ENCODE measurements around the gene HOXC12. TPM values are rescaled to one million over a fixed set of nuclear protein-coding genes. Genes with fewer than 3 reads are reported as not detected.

The HOXC12 gene
- total RNA-seq, 1 experiment from 2014 or later, result 5.1 TPM

DNA sequence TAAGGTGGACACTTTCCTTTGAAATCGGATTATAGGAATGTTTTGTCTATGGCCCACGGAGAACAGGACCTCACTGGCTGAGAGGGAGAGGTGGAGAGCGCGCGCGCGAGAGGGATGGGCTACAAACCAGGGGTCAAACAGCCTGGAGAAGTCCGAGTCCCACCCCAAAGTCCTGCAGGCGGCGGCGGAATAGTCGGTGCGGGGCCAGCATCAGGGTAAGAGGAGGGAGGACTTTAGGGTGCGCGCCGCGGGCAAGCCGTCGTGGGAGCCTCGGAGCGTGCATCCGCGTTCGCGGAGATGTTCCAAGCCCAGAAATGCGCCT lies 50.8 kb downstream of the HOXC12 start:
- DNase-seq (ENCODE audit: low read depth, low spot score) (no peak), ATAC-seq (peak; percentile 18)
- H3K27me3 ChIP-seq (ENCODE audit: control insufficient read depth, insufficient read depth, low read length), result no peaks in the 10 kb centered on the region
- in situ Hi-C loops (cut with HindIII; ENCODE audit: low pct_unique_long_range_greater_than_20kb, low sequenced_read_pairs) (no loop called here), intact Hi-C loops (cut with micrococcal nuclease; ENCODE audit: unreplicated experiment) (no loop called here)
- peak overlapping the region; percentile 99 for H3K27ac ChIP-seq (ENCODE audit: low read length)
- TF ChIP-seq, protein P1, sequence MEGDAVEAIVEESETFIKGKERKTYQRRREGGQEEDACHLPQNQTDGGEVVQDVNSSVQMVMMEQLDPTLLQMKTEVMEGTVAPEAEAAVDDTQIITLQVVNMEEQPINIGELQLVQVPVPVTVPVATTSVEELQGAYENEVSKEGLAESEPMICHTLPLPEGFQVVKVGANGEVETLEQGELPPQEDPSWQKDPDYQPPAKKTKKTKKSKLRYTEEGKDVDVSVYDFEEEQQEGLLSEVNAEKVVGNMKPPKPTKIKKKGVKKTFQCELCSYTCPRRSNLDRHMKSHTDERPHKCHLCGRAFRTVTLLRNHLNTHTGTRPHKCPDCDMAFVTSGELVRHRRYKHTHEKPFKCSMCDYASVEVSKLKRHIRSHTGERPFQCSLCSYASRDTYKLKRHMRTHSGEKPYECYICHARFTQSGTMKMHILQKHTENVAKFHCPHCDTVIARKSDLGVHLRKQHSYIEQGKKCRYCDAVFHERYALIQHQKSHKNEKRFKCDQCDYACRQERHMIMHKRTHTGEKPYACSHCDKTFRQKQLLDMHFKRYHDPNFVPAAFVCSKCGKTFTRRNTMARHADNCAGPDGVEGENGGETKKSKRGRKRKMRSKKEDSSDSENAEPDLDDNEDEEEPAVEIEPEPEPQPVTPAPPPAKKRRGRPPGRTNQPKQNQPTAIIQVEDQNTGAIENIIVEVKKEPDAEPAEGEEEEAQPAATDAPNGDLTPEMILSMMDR (IDR thresholded peaks at IDR 0.05), result no peak
- TF ChIP-seq, protein P2, sequence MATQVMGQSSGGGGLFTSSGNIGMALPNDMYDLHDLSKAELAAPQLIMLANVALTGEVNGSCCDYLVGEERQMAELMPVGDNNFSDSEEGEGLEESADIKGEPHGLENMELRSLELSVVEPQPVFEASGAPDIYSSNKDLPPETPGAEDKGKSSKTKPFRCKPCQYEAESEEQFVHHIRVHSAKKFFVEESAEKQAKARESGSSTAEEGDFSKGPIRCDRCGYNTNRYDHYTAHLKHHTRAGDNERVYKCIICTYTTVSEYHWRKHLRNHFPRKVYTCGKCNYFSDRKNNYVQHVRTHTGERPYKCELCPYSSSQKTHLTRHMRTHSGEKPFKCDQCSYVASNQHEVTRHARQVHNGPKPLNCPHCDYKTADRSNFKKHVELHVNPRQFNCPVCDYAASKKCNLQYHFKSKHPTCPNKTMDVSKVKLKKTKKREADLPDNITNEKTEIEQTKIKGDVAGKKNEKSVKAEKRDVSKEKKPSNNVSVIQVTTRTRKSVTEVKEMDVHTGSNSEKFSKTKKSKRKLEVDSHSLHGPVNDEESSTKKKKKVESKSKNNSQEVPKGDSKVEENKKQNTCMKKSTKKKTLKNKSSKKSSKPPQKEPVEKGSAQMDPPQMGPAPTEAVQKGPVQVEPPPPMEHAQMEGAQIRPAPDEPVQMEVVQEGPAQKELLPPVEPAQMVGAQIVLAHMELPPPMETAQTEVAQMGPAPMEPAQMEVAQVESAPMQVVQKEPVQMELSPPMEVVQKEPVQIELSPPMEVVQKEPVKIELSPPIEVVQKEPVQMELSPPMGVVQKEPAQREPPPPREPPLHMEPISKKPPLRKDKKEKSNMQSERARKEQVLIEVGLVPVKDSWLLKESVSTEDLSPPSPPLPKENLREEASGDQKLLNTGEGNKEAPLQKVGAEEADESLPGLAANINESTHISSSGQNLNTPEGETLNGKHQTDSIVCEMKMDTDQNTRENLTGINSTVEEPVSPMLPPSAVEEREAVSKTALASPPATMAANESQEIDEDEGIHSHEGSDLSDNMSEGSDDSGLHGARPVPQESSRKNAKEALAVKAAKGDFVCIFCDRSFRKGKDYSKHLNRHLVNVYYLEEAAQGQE (IDR thresholded peaks at IDR 0.05; ENCODE audit: insufficient read depth in 1 of 2, low read depth in 2 of 2, low read length in 1 of 2), result no peak
- TF ChIP-seq TCF7L2 (IDR thresholded peaks at IDR 0.05; ENCODE audit: low read depth, low read length) (0 out of 2 replicates have a peak, but pooled peaks have one; percentile 17), POLR2AphosphoS5 (IDR thresholded peaks at IDR 0.05; ENCODE audit: low read depth, low read length) (no peak), SIN3A (IDR thresholded peaks at IDR 0.05; ENCODE audit: borderline replicate concordance, insufficient read depth, low read depth, low read length) (no peak)
- peaks cover 44% of the 10 kb centered on the region for H3K4me1 ChIP-seq (ENCODE audit: control insufficient read depth, insufficient read depth, low read length)
- H3K36me3 ChIP-seq (ENCODE audit: control insufficient read depth, insufficient read depth, low read length), result peaks cover 3% of the 10 kb centered on the region; the same call in 1 of the 2 replicates
- H3K9me3 ChIP-seq (ENCODE audit: control insufficient read depth, insufficient read depth, low read depth, low read length), result no peaks in the 10 kb centered on the region
- CTCF ChIA-PET, result interaction anchor here (0.6 to 1.1 kb wide), 6 partner anchors 12 to 253 kb away, joined by 3 to 7 read pairs (median 3); no protein-coding TSS in a partner anchor
- BruUV-seq (replicated peaks), result no TSS peak
- POLR2A ChIA-PET, result interaction anchor here (0.5 to 0.7 kb wide), 2 partner anchors 50 to 186 kb away, joined by 3 to 7 read pairs; no protein-coding TSS in a partner anchor
- H3K4me3 ChIP-seq (ENCODE audit: low read depth in 2 of 2, low read length in 2 of 2), result peak overlapping the region; percentile 47 to 66

DNA sequence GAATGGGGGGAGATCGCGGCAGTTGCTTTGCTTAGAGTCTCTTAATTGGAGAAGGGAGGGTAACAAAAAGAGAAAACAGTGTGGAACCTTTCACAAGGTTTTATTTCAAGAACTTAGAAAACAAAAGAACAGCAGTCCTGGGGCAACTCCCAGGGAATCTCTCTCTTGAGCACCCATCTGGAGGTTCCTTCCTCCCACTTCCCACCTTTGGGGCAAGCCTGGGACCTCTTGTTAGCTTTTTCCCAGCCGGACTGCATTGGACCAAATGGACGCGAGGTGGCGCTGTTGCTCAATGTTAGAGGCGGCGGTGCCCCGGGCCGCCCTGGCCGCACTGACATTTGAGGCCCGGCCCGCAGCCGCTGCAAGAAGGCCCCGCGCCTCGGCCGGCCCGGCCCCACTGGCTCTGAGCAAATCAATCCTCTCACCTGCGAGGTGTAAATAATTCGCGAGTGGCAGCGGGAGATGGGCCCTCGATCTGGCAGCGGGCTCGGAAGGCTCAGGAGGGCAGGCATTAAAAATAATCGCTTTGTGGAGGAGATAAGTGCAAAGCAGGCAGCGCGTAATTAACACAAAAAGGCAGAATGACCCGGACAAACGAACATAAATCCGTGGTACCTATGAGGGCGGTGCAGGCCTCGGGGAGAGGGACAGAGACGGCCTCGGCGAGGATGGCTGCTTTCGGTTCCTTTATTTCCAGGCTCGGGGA lies 51.3 kb downstream of the HOXC12 start:
- intact Hi-C loops (cut with micrococcal nuclease; ENCODE audit: unreplicated experiment) (loop anchor here (1.0 kb wide), 3 partner anchors 15 to 195 kb away; no protein-coding TSS in a partner anchor), in situ Hi-C loops (cut with HindIII; ENCODE audit: low pct_unique_long_range_greater_than_20kb, low sequenced_read_pairs) (no loop called here)
- Histone ChIP-seq H3K4me3 (ENCODE audit: low read depth in 2 of 2, low read length in 2 of 2) (peak overlapping the region; percentile 47 to 66), H3K27me3 (ENCODE audit: control insufficient read depth, insufficient read depth, low read length) (no peaks in the 10 kb centered on the region), H3K9me3 (ENCODE audit: control insufficient read depth, insufficient read depth, low read depth, low read length) (no peaks in the 10 kb centered on the region), H3K27ac (ENCODE audit: low read length) (peak overlapping the region; percentile 99), H3K4me1 (ENCODE audit: control insufficient read depth, insufficient read depth, low read length) (peaks cover 44% of the 10 kb centered on the region), H3K36me3 (ENCODE audit: control insufficient read depth, insufficient read depth, low read length) (peaks cover 3% of the 10 kb centered on the region; the same call in 1 of the 2 replicates)
- ATAC-seq (peak; percentile 56), DNase-seq (ENCODE audit: low read depth, low spot score) (no peak)
- ChIA-PET CTCF (interaction anchor here (0.6 to 1.1 kb wide), 7 partner anchors 12 to 253 kb away, joined by 3 to 7 read pairs (median 3); no protein-coding TSS in a partner anchor), POLR2A (interaction anchor here (0.5 kb wide), 1 partner anchor 50 kb away, joined by 3 read pairs; no protein-coding TSS in a partner anchor)
- no peak; the same call in 1 of the 2 replicates for TF ChIP-seq POLR2AphosphoS5 (IDR thresholded peaks at IDR 0.05; ENCODE audit: low read depth, low read length)
- peak; percentile 72; the same call in 1 of the 2 replicates for TF ChIP-seq SIN3A (IDR thresholded peaks at IDR 0.05; ENCODE audit: borderline replicate concordance, insufficient read depth, low read depth, low read length)
- TF ChIP-seq TCF7L2 (IDR thresholded peaks at IDR 0.05; ENCODE audit: low read depth, low read length), result no peak
- TF ChIP-seq, protein P1 (IDR thresholded peaks at IDR 0.05), result peak; percentile 91
- no TSS peak for BruUV-seq (replicated peaks)

Measured in Panc1 (cell line).